ENCODE results near the gene FAXDC2. TPM values are rescaled to one million over a fixed set of nuclear protein-coding genes. Genes with fewer than 3 reads are reported as not detected.

Gene FAXDC2
- total RNA-seq, 1 experiment from 2014 or later, result 0.39 TPM

GRCh38 chr5:154795235-154795596 lies 55.2 kb downstream of the FAXDC2 start:
- CTCF ChIA-PET, result no interaction called here
- H3K27ac ChIP-seq (ENCODE audit: low read length), result no peak overlapping the region; the same call in 1 of the 2 replicates
- BruUV-seq (replicated peaks), result no TSS peak
- intact Hi-C loops (cut with micrococcal nuclease; ENCODE audit: unreplicated experiment) (no loop called here), in situ Hi-C loops (cut with HindIII; ENCODE audit: low pct_unique_long_range_greater_than_20kb, low sequenced_read_pairs) (no loop called here)
- DNase-seq (ENCODE audit: low read depth, low spot score) (no peak), ATAC-seq (no peak)
- no peak overlapping the region for H3K4me3 ChIP-seq (ENCODE audit: low read depth in 2 of 2, low read length in 2 of 2)
- no peak for TF ChIP-seq TCF7L2 (IDR thresholded peaks at IDR 0.05; ENCODE audit: low read depth, low read length)
- no peak for TF ChIP-seq POLR2AphosphoS5 (IDR thresholded peaks at IDR 0.05; ENCODE audit: low read depth, low read length)
- TF ChIP-seq CTCF (IDR thresholded peaks at IDR 0.05), result no peak
- TF ChIP-seq REST (IDR thresholded peaks at IDR 0.05; ENCODE audit: insufficient read depth in 1 of 2, low read depth in 2 of 2, low read length in 1 of 2), result no peak
- TF ChIP-seq SIN3A (IDR thresholded peaks at IDR 0.05; ENCODE audit: borderline replicate concordance, insufficient read depth, low read depth, low read length), result no peak
- POLR2A ChIA-PET, result no interaction called here
- H3K4me1 ChIP-seq (ENCODE audit: control insufficient read depth, insufficient read depth, low read length), result peaks cover 16% of the 10 kb centered on the region
- no peaks in the 10 kb centered on the region for H3K9me3 ChIP-seq (ENCODE audit: control insufficient read depth, insufficient read depth, low read depth, low read length)
- H3K27me3 ChIP-seq (ENCODE audit: control insufficient read depth, insufficient read depth, low read length), result no peaks in the 10 kb centered on the region
- peaks cover 44% of the 10 kb centered on the region for H3K36me3 ChIP-seq (ENCODE audit: control insufficient read depth, insufficient read depth, low read length)

GRCh38 chr5:154794525-154795234 lies 55.7 kb downstream of the FAXDC2 start:
- no peak for DNase-seq (ENCODE audit: low read depth, low spot score)
- peaks cover 16% of the 10 kb centered on the region for H3K4me1 ChIP-seq (ENCODE audit: control insufficient read depth, insufficient read depth, low read length)
- ATAC-seq, result peak; percentile 68
- no peaks in the 10 kb centered on the region for H3K9me3 ChIP-seq (ENCODE audit: control insufficient read depth, insufficient read depth, low read depth, low read length)
- H3K27me3 ChIP-seq (ENCODE audit: control insufficient read depth, insufficient read depth, low read length), result no peaks in the 10 kb centered on the region
- TSS peak; percentile 27 for BruUV-seq (replicated peaks)
- ChIA-PET POLR2A (no interaction called here), CTCF (no interaction called here)
- intact Hi-C loops (cut with micrococcal nuclease; ENCODE audit: unreplicated experiment), result no loop called here
- peak overlapping the region; percentile 6; the same call in 1 of the 2 replicates for H3K27ac ChIP-seq (ENCODE audit: low read length)
- no peak overlapping the region for H3K4me3 ChIP-seq (ENCODE audit: low read depth in 2 of 2, low read length in 2 of 2)
- TF ChIP-seq REST (IDR thresholded peaks at IDR 0.05; ENCODE audit: insufficient read depth in 1 of 2, low read depth in 2 of 2, low read length in 1 of 2), result no peak
- in situ Hi-C loops (cut with HindIII; ENCODE audit: low pct_unique_long_range_greater_than_20kb, low sequenced_read_pairs), result no loop called here
- H3K36me3 ChIP-seq (ENCODE audit: control insufficient read depth, insufficient read depth, low read length), result peaks cover 40% of the 10 kb centered on the region
